UCSD-AML1 (cell line): Measurements from ENCODE around the gene CCNQ.

Experiments
- DNase-seq: peaks from one replicate; lab custom pipeline; 2025; ENCODE audit not compliant: unreplicated experiment; lab: John Stamatoyannopoulos, UW

The CCNQ gene

GRCh38 chrX:153578200-153578835 is 20.6 kb downstream of the CCNQ start:
- DNase-seq = no peak

DNA sequence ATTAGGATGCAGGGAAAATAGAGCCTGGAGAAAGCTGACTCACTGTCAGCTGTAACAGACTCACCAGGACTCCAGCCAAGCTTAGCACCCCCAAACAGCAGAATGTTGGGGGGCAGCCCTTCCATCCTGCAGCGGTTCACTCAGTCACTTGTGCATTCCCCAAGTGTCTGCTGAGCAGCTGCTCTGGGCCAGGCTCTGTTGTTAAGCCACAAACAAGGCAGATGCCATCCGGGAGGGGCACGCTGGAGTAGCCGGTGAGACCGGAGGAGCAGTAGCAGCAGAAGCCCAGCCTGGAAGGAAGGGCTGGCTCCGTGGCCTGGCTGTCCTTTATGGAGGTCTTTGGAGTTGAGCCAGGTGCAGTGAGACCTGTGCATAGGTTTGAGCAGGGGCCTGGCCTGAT is 22.0 kb downstream of the CCNQ start:
- no peak for DNase-seq

DNA sequence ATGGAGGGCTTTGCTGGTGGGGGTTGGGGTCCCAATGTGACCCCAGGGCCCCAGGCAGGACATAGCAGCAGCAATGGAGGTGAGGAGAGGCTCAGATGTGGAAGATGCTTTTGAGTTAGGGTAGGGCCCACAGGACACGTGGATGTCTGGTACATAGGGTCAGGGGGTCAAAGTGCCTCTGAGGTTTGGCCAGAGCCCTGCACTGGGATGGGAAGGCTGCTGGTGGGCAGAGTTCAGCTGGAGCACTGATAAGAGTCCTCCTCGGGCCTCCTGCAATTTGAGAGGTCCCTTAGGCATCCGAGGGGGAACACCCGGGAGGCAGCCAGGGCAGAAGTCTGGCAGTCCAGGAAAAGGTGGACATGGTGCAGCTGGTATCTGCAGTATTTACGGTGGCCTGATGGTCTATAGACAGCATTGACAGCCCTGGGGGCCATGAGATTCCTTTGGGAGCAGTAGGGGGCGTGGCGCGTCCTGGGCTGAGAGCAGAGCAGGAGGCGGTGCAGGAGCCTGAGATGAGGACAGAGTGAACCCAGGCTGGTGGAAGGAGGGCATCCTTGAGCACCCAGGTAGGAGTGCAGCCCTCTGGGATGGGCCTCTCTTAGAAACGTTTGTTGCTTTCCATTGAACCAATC is 22.6 kb downstream of the CCNQ start:
- DNase-seq = no peak

DNA sequence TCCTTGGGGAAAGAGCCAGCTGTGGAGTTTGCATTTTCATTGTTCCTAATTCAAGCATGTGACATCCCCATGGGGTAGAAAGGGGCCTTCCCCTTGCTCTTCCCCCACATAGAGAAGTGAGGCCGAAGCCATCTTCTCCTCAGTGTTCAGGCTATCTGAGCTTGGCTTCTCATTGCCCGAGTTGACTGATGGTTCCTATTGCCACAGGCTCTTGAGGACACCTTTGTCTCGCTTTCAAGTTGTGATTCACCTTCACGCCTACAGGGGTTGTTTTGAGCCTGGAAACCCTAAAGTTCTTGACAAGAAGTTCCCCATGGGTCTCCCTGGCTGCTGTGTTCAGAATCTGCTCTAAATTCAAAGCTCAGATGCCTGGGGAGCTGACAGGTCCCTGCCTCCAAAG is 25.0 kb downstream of the CCNQ start:
- no peak for DNase-seq

- DNase-seq = no peak
These were observed 26.3 kb downstream of the CCNQ start for GRCh38 chrX:153572601-153573000.

- no peak for DNase-seq
These were observed 27.4 kb downstream of the CCNQ start for GRCh38 chrX:153571534-153571908.

GRCh38 chrX:153569475-153569874 is 29.5 kb downstream of the CCNQ start:
- DNase-seq = no peak

- DNase-seq = no peak
These were observed 30.4 kb downstream of the CCNQ start for GRCh38 chrX:153568451-153569011.

DNA sequence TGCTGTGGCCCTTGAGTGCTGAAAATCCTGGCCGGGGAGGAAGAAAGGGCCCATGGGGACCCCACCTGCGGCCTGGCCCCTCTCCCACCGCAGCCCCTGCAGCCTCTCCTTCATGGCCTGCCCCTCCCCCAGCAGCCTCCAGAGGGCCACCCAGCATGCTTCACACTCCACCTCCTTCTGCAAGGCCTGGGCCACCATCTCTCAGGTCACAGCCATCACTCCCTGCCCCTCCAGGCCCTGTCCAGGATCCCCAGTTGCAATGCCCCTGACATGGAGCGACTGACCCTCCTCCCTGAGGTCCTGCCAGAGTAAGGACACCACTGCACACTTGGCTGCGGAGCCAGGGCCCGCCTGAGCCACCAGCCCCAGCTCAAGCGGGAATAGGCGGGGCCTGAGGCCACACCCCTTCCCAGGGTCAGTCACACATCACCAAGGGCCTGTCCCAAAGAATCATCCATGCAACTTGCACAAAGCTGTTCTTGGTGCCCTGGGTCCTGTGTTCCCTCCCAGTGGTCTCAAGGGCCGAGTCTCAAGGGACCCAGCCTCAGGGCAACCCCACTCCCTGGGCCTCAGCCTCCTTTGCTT is 32.9 kb downstream of the CCNQ start:
- DNase-seq = no peak

- no peak for DNase-seq
These were observed 34.8 kb downstream of the CCNQ start for GRCh38 chrX:153564047-153564606.

- DNase-seq = no peak
These were observed 36.4 kb downstream of the CCNQ start for GRCh38 chrX:153562546-153562945.

GRCh38 chrX:153561337-153561736 is 37.6 kb downstream of the CCNQ start:
- DNase-seq = no peak

DNA sequence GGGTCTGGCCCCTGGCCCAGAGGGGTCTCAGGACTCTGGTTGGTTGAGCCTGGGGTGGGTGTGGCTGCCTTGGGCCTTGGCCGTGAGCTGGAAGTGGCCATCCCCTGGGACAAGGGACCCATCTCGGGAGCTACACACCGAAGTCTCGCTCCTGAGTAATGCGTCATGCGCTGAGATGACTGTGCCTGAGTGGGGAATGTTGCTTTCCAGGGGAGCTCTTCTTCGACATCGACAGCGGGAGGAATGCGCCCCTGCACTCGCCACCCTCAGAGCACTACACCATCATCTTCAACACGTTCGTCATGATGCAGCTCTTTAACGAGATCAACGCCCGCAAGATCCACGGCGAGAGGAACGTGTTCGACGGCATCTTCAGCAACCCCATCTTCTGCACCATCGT is 38.5 kb downstream of the CCNQ start:
- DNase-seq = no peak

DNA sequence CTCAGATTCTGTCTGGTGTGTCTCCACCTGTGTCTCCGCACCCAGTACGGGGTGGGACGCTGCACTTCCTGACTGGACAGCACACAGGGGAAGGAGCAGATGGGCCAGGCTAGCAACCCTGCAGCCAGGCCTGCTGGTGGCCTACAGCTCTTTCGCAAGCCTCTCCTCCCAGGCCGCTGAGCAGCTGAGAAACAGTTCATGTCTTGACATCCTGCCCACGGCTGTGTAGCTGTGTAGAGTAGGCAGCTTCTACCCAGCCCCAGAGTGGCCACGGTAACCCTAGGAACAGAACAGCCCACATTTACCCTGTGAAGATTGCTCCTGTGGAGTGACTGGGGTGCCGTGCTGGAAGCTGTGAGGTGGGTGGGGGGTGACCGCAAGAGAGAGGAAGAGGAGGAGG is 38.9 kb downstream of the CCNQ start:
- peak; percentile 49 for DNase-seq

GRCh38 chrX:153557618-153558355 is 41.2 kb downstream of the CCNQ start:
- no peak for DNase-seq

DNA sequence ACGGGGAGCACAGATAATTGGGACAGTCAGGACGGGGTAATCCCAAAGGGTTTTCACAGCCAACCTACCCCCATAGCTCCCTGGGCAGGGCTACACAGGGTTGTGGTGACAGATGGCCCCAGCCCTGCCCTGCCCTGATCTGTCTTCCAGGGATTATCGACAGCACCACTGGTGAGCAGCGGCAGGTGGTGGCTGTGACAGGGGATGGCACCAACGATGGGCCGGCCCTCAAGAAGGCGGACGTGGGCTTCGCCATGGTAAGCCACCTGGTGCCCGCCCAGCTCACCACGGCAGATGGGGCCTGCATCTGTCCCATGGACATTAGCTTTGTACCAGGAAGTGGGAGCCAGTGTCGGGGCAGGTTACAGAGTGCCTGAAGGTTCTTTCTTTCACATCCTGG is 42.2 kb downstream of the CCNQ start:
- DNase-seq = no peak

GRCh38 chrX:153554519-153555167 is 44.3 kb downstream of the CCNQ start:
- DNase-seq = peak; percentile 75

DNA sequence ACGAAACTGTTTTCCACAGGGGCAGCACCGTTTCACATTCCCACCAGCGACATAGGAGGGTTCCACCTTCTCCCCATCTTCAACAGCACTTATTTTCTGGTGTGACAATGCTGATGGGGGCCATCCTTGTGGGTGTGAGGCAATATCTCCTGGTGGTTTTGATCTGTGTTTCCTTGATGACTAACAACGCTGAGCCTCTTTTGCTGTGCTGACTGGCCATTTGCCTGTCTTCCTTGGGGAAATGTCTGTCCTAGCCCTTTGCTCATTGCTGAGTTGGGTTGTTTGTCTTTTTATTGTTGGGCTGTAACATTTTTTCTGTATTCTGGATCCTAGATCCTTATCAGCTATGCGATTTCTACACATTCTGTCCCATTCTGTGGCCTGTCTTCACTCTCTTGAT is 47.8 kb downstream of the CCNQ start:
- no peak for DNase-seq

- DNase-seq = no peak
These were observed 49.1 kb downstream of the CCNQ start for GRCh38 chrX:153549807-153550206.

DNA sequence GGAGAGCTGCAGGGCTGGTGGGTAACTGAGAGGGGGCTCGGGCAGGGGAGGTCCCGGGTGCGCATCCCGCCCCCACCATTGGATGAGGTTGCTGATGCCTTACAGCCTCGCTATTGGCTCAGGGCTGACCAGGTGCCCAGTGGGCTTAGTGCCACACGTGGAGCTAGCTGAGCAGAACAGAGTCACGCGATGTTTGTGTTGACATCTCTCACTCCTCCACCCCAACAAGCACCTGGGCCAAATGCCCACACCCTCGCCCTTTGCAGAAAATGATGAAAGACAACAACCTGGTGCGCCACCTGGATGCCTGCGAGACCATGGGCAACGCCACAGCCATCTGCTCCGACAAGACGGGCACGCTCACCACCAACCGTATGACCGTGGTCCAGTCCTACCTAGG is 49.7 kb downstream of the CCNQ start:
- no peak for DNase-seq

GRCh38 chrX:153547195-153547594 is 51.7 kb downstream of the CCNQ start:
- no peak for DNase-seq
